ENCODE measurements around the gene BCAS3.

DNA sequence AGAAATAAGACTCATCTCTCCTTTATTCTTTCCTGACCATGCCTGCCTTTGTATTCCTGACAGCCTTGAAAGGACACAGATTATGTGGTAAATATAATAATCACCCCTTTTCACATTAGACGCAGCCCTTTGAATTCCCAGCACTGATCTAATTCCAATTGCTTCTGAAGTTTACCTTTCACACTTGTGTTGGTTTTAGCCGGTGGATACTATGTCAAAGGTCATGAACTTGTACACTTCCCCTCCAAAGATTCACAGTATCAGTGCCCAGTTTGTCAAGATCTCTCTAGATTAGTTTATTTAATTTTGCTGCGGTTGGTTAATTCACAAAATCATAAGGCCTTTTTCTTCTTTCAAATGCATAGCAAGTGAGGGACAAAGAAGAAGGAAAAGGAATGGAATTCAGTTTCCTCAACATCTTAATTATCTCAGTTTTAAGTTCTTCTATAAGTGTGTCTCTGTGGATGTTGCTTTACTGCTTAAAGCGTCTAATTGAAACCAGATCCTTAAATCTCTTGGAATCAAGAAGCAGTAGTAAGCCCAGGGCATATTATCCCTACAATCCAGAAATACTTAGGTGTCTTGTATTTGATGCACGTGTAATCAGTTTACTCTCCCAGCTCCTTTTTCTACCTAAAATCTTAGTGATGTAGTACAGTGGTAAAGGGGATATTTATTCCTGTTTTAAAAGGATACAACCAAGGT is 547.7 kb downstream of the BCAS3 start:
- TF ChIP-seq, protein P1, sequence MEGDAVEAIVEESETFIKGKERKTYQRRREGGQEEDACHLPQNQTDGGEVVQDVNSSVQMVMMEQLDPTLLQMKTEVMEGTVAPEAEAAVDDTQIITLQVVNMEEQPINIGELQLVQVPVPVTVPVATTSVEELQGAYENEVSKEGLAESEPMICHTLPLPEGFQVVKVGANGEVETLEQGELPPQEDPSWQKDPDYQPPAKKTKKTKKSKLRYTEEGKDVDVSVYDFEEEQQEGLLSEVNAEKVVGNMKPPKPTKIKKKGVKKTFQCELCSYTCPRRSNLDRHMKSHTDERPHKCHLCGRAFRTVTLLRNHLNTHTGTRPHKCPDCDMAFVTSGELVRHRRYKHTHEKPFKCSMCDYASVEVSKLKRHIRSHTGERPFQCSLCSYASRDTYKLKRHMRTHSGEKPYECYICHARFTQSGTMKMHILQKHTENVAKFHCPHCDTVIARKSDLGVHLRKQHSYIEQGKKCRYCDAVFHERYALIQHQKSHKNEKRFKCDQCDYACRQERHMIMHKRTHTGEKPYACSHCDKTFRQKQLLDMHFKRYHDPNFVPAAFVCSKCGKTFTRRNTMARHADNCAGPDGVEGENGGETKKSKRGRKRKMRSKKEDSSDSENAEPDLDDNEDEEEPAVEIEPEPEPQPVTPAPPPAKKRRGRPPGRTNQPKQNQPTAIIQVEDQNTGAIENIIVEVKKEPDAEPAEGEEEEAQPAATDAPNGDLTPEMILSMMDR (conservative IDR thresholded peaks at IDR 0.05; ENCODE audit: low read depth, low read length) = no peak
- no peak for TF ChIP-seq EZH2 (IDR thresholded peaks at IDR 0.05; ENCODE audit: borderline replicate concordance, low read depth, low read length, poor library complexity, severe bottlenecking)

Measured in A673 (cell line).